ENCODE data around the gene AOC2. TPM values are rescaled to one million over a fixed set of nuclear protein-coding genes. Genes with fewer than 3 reads are reported as not detected.

The AOC2 gene
- total and polyA plus RNA-seq, 9 of the 15 experiments (the other 6 are each of a cell fraction or from before 2014, with no cell fraction given), result 0.08 to 0.91 (median 0.49) TPM

DNA sequence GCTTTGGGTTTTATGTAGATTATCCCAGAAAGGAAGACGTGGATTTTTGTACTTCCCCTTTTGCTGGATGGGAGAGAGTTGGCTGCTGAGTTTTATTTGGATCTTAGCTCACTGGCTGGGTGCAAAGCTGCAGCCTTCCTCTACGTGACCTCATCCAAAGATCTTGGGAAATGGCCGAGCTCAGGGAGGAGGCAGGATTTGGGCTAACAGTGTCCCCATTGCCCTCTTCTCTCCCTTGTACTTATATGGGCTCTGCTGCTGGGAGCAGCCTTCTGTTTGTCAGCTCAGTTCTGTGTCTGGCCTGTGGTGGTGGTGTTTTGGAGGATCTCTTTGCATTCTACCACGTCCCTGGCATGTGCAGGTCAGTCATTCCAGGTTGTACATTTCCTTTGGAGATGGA is 8.6 kb downstream of the AOC2 start:
- intact Hi-C loops (cut with micrococcal nuclease), result no loop called here
- no peak overlapping the region for H3K9ac ChIP-seq (ENCODE audit: insufficient read depth in 1 of 2, low read depth in 2 of 2, low read length in 2 of 2)
- H3K4me2 ChIP-seq (ENCODE audit: insufficient read depth, low read length), result no peak overlapping the region
- ATAC-seq (peak; percentile 53; the same call in 1 of the 3 replicates), FAIRE-seq (no peak), DNase-seq (ENCODE audit: extremely low read depth in 1 of 4, low spot score in 3 of 4) (no peak)
- H3K9me3 ChIP-seq (replicated peaks; ENCODE audit: control insufficient read depth, insufficient read depth, low read depth, low read length), result no peaks in the 10 kb centered on the region
- 15% methylated on average over 4 of the region's 4 CpGs for WGBS (ENCODE audit: insufficient coverage, low coverage, missing lambda C conversion rate)
- in situ Hi-C loops (cut with MboI), result no loop called here
- H3K4me3 ChIP-seq, result no peak overlapping the region
- H3K36me3 ChIP-seq (ENCODE audit: control insufficient read depth, insufficient read depth, low read length), result no peaks in the 10 kb centered on the region
- no peaks in the 10 kb centered on the region for H3K9me1 ChIP-seq (ENCODE audit: control insufficient read depth, insufficient read depth, low read length)
- H3K4me1 ChIP-seq (replicated peaks in 1 of 2; ENCODE audit: control insufficient read depth in 2 of 2, insufficient read depth in 2 of 2, low read length in 2 of 2), result peaks cover 3 to 7% of the 10 kb centered on the region in 2 experiments; a peak in 2 of 5 replicates
- no peak overlapping the region for H3K27ac ChIP-seq (ENCODE audit: extremely low read depth, low read depth, low read length)
- ChIA-PET CTCF (ENCODE audit: low intra/inter-chr PET ratio) (no interaction called here), POLR2A (interaction anchor here (0.6 to 1.0 kb wide), 3 partner anchors 8 to 112 kb away, joined by 3 to 6 read pairs (median 3); partner anchors contain the start of gene AOC2)
- TF ChIP-seq ZFP36 (IDR thresholded peaks at IDR 0.05; ENCODE audit: low read depth, low read length, partially characterized antibody) (no peak), SPI1 (IDR thresholded peaks at IDR 0.05; ENCODE audit: borderline replicate concordance, low read depth, low read length) (0 out of 2 replicates have a peak, but pooled peaks have one; percentile 46)
- TF ChIP-seq, protein P1, sequence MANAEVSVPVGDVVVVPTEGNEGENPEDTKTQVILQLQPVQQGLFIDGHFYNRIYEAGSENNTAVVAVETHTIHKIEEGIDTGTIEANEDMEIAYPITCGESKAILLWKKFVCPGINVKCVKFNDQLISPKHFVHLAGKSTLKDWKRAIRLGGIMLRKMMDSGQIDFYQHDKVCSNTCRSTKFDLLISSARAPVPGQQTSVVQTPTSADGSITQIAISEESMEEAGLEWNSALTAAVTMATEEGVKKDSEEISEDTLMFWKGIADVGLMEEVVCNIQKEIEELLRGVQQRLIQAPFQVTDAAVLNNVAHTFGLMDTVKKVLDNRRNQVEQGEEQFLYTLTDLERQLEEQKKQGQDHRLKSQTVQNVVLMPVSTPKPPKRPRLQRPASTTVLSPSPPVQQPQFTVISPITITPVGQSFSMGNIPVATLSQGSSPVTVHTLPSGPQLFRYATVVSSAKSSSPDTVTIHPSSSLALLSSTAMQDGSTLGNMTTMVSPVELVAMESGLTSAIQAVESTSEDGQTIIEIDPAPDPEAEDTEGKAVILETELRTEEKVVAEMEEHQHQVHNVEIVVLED (CRISPR knock-in tag; IDR thresholded peaks at IDR 0.05), result no peak
- TF ChIP-seq, protein P2, sequence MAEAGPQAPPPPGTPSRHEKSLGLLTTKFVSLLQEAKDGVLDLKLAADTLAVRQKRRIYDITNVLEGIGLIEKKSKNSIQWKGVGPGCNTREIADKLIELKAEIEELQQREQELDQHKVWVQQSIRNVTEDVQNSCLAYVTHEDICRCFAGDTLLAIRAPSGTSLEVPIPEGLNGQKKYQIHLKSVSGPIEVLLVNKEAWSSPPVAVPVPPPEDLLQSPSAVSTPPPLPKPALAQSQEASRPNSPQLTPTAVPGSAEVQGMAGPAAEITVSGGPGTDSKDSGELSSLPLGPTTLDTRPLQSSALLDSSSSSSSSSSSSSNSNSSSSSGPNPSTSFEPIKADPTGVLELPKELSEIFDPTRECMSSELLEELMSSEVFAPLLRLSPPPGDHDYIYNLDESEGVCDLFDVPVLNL (CRISPR knock-in tag; IDR thresholded peaks at IDR 0.05; ENCODE audit: low read depth), result no peak
- no TSS peak for BruUV-seq (replicated peaks)
- no peak overlapping the region for H2AFZ ChIP-seq (ENCODE audit: low read depth, low read length)
- no peaks in the 10 kb centered on the region for H4K20me1 ChIP-seq (replicated peaks; ENCODE audit: control insufficient read depth, insufficient read depth, low read length)
- no peaks in the 10 kb centered on the region for H3K79me2 ChIP-seq (ENCODE audit: control insufficient read depth, insufficient read depth, low read length)
- H3K27me3 ChIP-seq (ENCODE audit: control insufficient read depth in 2 of 2, insufficient read depth in 2 of 2, low read length in 2 of 2), result no peaks in the 10 kb centered on the region
